C1 segment of cervical spinal cord (tissue), 14 donors: ENCODE data around the gene MVB12B.

Experiments
- DNase-seq, 14 donors: peaks; one replicate each; lab custom pipeline; 2025; lab: John Stamatoyannopoulos, UW

The MVB12B gene

GRCh38 chr9:126380447-126380846, 53.8 kb downstream of the MVB12B start:
- DNase-seq, result no peak

- DNase-seq, result no peak
Measured at GRCh38 chr9:126381195-126381594, 54.6 kb downstream of the MVB12B start.

- no peak for DNase-seq
Measured at GRCh38 chr9:126383406-126384046, 56.9 kb downstream of the MVB12B start.

- DNase-seq, result no peak
Measured at GRCh38 chr9:126384926-126385325, 58.3 kb downstream of the MVB12B start.

GRCh38 chr9:126386088-126386487, 59.5 kb downstream of the MVB12B start:
- DNase-seq, result peak in 6 of 14 donors; percentile 36 to 49 (median 38)

- DNase-seq, result no peak
Measured at GRCh38 chr9:126386776-126387175, 60.1 kb downstream of the MVB12B start.

- DNase-seq, result no peak
Measured at GRCh38 chr9:126388964-126389708, 62.5 kb downstream of the MVB12B start.

- no peak for DNase-seq
Measured at GRCh38 chr9:126389992-126390391, 63.4 kb downstream of the MVB12B start.

- no peak for DNase-seq
Measured at GRCh38 chr9:126390923-126391322, 64.3 kb downstream of the MVB12B start.

GRCh38 chr9:126391713-126392661, 65.4 kb downstream of the MVB12B start:
- DNase-seq, result no peak

GRCh38 chr9:126392662-126393371, 66.2 kb downstream of the MVB12B start:
- no peak for DNase-seq

GRCh38 chr9:126393876-126394275, 67.2 kb downstream of the MVB12B start:
- DNase-seq, result no peak

- no peak for DNase-seq
Measured at GRCh38 chr9:126394802-126395201, 68.2 kb downstream of the MVB12B start.

- no peak for DNase-seq
Measured at GRCh38 chr9:126395439-126396212, 69.0 kb downstream of the MVB12B start.

GRCh38 chr9:126397056-126397455, 70.4 kb downstream of the MVB12B start:
- DNase-seq, result no peak

- DNase-seq, result peak in 13 of 14 donors; percentile 21 to 88 (median 72)
Measured at GRCh38 chr9:126398403-126399058, 71.9 kb downstream of the MVB12B start.

- peak in 4 of 14 donors; percentile 22 to 86 (median 44) for DNase-seq
Measured at GRCh38 chr9:126399251-126399650, 72.6 kb downstream of the MVB12B start.

GRCh38 chr9:126399789-126400188, 73.2 kb downstream of the MVB12B start:
- no peak for DNase-seq

- no peak for DNase-seq
Measured at GRCh38 chr9:126400571-126400970, 73.9 kb downstream of the MVB12B start.

GRCh38 chr9:126401107-126401506, 74.5 kb downstream of the MVB12B start:
- DNase-seq, result no peak
